Mammary epithelial cell (primary cell): ENCODE results near the gene C1QTNF4.
"Not testable (repeated sequence)": the region's sequence is repeated elsewhere in the genome, so short reads cannot be mapped to it uniquely, and the experiment has no call there.

Experiments
- CTCF ChIP-seq, 2 donors: IDR thresholded peaks in 1 of 2; conservative IDR thresholded peaks in 1 of 2; 2 replicates each; pipeline ENCODE4 v1.5.1; 2011 to 2012; ENCODE audit warnings: inconsistent platforms in 2 of 2, low read length in 2 of 2, mild to moderate bottlenecking in 2 of 2, control low read depth in 1 of 2, low read depth in 1 of 2; ENCODE audit not compliant: insufficient read depth in 1 of 2; ENCODE audit errors: extremely low read depth in 1 of 2
- EZH2 ChIP-seq: IDR thresholded peaks from 2 replicates; pipeline ENCODE4 v1.6.1; 2012; ENCODE audit warnings: low read length, inconsistent platforms, borderline replicate concordance

GRCh38 chr11:47562393-47562792 lies 31.8 kb downstream of the C1QTNF4 start:
- not testable (repeated sequence) for TF ChIP-seq CTCF (conservative IDR thresholded peaks at IDR 0.05 in 1 of 2, IDR thresholded peaks at IDR 0.05 in 1 of 2; ENCODE audit: extremely low read depth in 1 of 2, insufficient read depth in 1 of 2, low read depth in 1 of 2, low read length in 2 of 2); EZH2
